ENCODE measurements around the gene CD163.
A peak's percentile ranks its signal among the peaks of the same experiment; 100 is the strongest.
"Not testable (repeated sequence)": the region's sequence is repeated elsewhere in the genome, so short reads cannot be mapped to it uniquely, and the experiment has no call there.

The CD163 gene

GRCh38 chr12:7503686-7504415, at the start of gene CD163:
TSS of gene CD163 (minus strand) at chr12:7503777. CDS start at chr12:7503690, 87 bp downstream.
- no peak for DNase-seq

GRCh38 chr12:7542813-7543212, 39.2 kb upstream of the CD163 start:
- no peak for DNase-seq

GRCh38 chr12:7542046-7542445, 38.5 kb upstream of the CD163 start:
- no peak for DNase-seq

- DNase-seq: no peak
Measured at GRCh38 chr12:7514416-7514815, 10.8 kb upstream of the CD163 start.

GRCh38 chr12:7512553-7512952, 9.0 kb upstream of the CD163 start:
- no peak for DNase-seq

GRCh38 chr12:7509793-7510470, 6.4 kb upstream of the CD163 start:
- DNase-seq: not testable (repeated sequence)

- DNase-seq: no peak
Measured at GRCh38 chr12:7502612-7503011, 965 bp downstream of the CD163 start.

GRCh38 chr12:7501031-7501588, 2.5 kb downstream of the CD163 start:
- no peak for DNase-seq

- DNase-seq: no peak
Measured at GRCh38 chr12:7499636-7500035, 3.9 kb downstream of the CD163 start.

GRCh38 chr12:7498809-7499208, 4.8 kb downstream of the CD163 start:
- DNase-seq: no peak

GRCh38 chr12:7497661-7498060, 5.9 kb downstream of the CD163 start:
- no peak for DNase-seq

GRCh38 chr12:7496451-7496850, 7.1 kb downstream of the CD163 start:
- DNase-seq: no peak

- no peak for DNase-seq
Measured at GRCh38 chr12:7495136-7495535, 8.4 kb downstream of the CD163 start.

- DNase-seq: no peak
Measured at GRCh38 chr12:7493006-7493405, 10.6 kb downstream of the CD163 start.

- DNase-seq: no peak
Measured at GRCh38 chr12:7486512-7486911, 17.1 kb downstream of the CD163 start.

GRCh38 chr12:7485095-7485494, 18.5 kb downstream of the CD163 start:
- no peak for DNase-seq

- no peak for DNase-seq
Measured at GRCh38 chr12:7483343-7483742, 20.2 kb downstream of the CD163 start.

- no peak for DNase-seq
Measured at GRCh38 chr12:7479771-7480170, 23.8 kb downstream of the CD163 start.

GRCh38 chr12:7472060-7472459, 31.5 kb downstream of the CD163 start:
- no peak for DNase-seq

GRCh38 chr12:7460375-7461259, 43.0 kb downstream of the CD163 start:
- peak; percentile 57 for DNase-seq

- no peak for DNase-seq
Measured at GRCh38 chr12:7459973-7460372, 43.6 kb downstream of the CD163 start.

GRCh38 chr12:7451756-7452155, 51.8 kb downstream of the CD163 start:
- DNase-seq: no peak

- no peak for DNase-seq
Measured at GRCh38 chr12:7450667-7451066, 52.9 kb downstream of the CD163 start.

Measured in activated gamma-delta T cell treated with Interleukin-2 at 50 U/mL for 16 hours (primary cell).